Neural progenitor cell (in vitro differentiated cells): ENCODE results near the gene DYRK2.

Experiments used
- CTCF ChIP-seq: fragments of 200-600 bp; sonication (generic); IDR thresholded peaks from 2 replicates; pipeline ENCODE4 v1.5.1; 2017; ENCODE audit warnings: antibody characterized with exemption, mild to moderate bottlenecking
- EZH2 ChIP-seq: fragments of 200-600 bp; sonication (generic); IDR thresholded peaks from 2 replicates; pipeline ENCODE4 v1.6.1; 2017; ENCODE audit warnings: antibody characterized with exemption, mild to moderate bottlenecking, moderate library complexity

- TF ChIP-seq CTCF (no peak), EZH2 (no peak)
Measured at GRCh38 chr12:67640863-67641262, 7.7 kb upstream of the DYRK2 start.
